NT2/D1 (cell line): ENCODE data around the gene RAB12.

ENCODE experiments used
- SUZ12 ChIP-seq: IDR thresholded peaks from 2 replicates; pipeline ENCODE4 v1.6.1; 2011; ENCODE audit not compliant: insufficient read length, insufficient read depth; ENCODE audit errors: extremely low read depth
- YY1 ChIP-seq: IDR thresholded peaks from 2 replicates; pipeline ENCODE4 v1.6.1; 2011; ENCODE audit not compliant: insufficient read length, insufficient read depth
- ZNF274 ChIP-seq: IDR thresholded peaks from 2 replicates; pipeline ENCODE4 v1.6.1; 2011; ENCODE audit warnings: mild to moderate bottlenecking, low read depth, low read length

DNA sequence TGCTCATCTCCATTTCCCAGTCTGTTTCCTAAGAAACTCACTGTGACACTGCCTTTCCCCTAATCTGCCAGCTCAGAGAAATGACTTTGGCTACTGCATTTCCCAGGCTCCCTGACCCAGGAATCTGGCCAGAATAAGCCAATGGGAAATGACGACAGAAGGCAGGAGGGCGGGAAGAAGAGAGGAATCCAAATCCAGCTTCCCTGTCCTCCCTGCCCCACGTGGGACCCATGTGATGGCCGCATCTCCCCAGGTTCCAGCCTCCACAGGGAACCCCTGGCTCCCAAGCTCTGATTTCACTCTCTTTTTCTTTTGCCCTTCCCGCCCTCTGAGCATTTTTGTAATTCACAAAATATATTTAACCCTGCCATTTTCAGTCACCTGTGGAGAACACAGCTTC is 37.8 kb upstream of the RAB12 start:
- TF ChIP-seq ZNF274 = no peak
- TF ChIP-seq SUZ12 = no peak
- TF ChIP-seq YY1 = no peak
